H9 (cell line): ENCODE results near the gene SLC52A1. TPM values are rescaled to one million over a fixed set of nuclear protein-coding genes. Genes with fewer than 3 reads are reported as not detected.

Experiments
- DNase-seq: peaks from one replicate; pipeline ENCODE4 v3.0.0-alpha.2; 2017
- H2AFZ ChIP-seq: one replicate; pipeline ENCODE4 v1.6.1; 2013; ENCODE audit warnings: mild to moderate bottlenecking, low read length, control low read depth, moderate library complexity
- H2AK5ac ChIP-seq: 2 replicates; pipeline ENCODE4 v1.6.1; 2013; ENCODE audit warnings: low read length, control low read depth, mixed read lengths; ENCODE audit not compliant: insufficient read length
- H2BK120ac ChIP-seq: one replicate; pipeline ENCODE4 v1.6.1; 2013; ENCODE audit warnings: low read depth, mild to moderate bottlenecking, low read length, control low read depth, inconsistent platforms; ENCODE audit not compliant: poor library complexity, severe bottlenecking
- H2BK12ac ChIP-seq: 2 replicates; pipeline ENCODE4 v1.6.1; 2013; ENCODE audit warnings: low read length, control low read depth, mixed read lengths, low read depth; ENCODE audit not compliant: insufficient read length
- H2BK15ac ChIP-seq: 2 replicates; pipeline ENCODE4 v1.6.1; 2013; ENCODE audit warnings: low read depth, low read length, control low read depth
- H2BK20ac ChIP-seq: one replicate; pipeline ENCODE4 v1.6.1; 2013; ENCODE audit warnings: low read depth, mild to moderate bottlenecking, low read length, control low read depth, inconsistent platforms; ENCODE audit not compliant: poor library complexity, severe bottlenecking
- H2BK5ac ChIP-seq: 2 replicates; pipeline ENCODE4 v1.6.1; 2013; ENCODE audit warnings: low read length, control low read depth, mixed read lengths; ENCODE audit not compliant: insufficient read length
- H3K14ac ChIP-seq: 2 replicates; pipeline ENCODE4 v1.6.1; 2013; ENCODE audit warnings: low read length, control low read depth; ENCODE audit not compliant: insufficient read depth
- H3K18ac ChIP-seq: 2 replicates; pipeline ENCODE4 v1.6.1; 2013; ENCODE audit warnings: low read depth, mild to moderate bottlenecking, mixed read lengths, low read length, control low read depth; ENCODE audit not compliant: insufficient read length
- H3K23ac ChIP-seq: 2 replicates; pipeline ENCODE4 v1.6.1; 2013; ENCODE audit warnings: low read length, control low read depth, mixed read lengths, low read depth; ENCODE audit not compliant: insufficient read length
- H3K23me2 ChIP-seq: 2 replicates; pipeline ENCODE4 v1.6.1; 2013; ENCODE audit warnings: low read depth, mild to moderate bottlenecking, mixed read lengths, low read length, control low read depth; ENCODE audit not compliant: insufficient read length, poor library complexity, severe bottlenecking
- H3K27ac ChIP-seq: 2 replicates; pipeline ENCODE4 v1.5.1; 2013; ENCODE audit warnings: low read length, control low read depth, mixed read lengths, low read depth; ENCODE audit not compliant: insufficient read length
- H3K27me3 ChIP-seq: 2 replicates; pipeline ENCODE4 v1.6.1; 2013; ENCODE audit warnings: low read length, control low read depth, inconsistent platforms; ENCODE audit not compliant: insufficient read depth
- H3K4ac ChIP-seq: 2 replicates; pipeline ENCODE4 v1.6.1; 2013; ENCODE audit warnings: low read depth, mild to moderate bottlenecking, control low read depth, inconsistent platforms, low read length, moderate library complexity
- H3K4me1 ChIP-seq: 2 replicates; pipeline ENCODE4 v1.6.1; 2013; ENCODE audit warnings: low read length, control low read depth, inconsistent platforms; ENCODE audit not compliant: insufficient read depth
- H3K4me2 ChIP-seq: 2 replicates; pipeline ENCODE4 v1.6.1; 2013; ENCODE audit warnings: low read length, control low read depth, mixed read lengths; ENCODE audit not compliant: insufficient read length, insufficient read depth
- H3K56ac ChIP-seq: 2 replicates; pipeline ENCODE4 v1.6.1; 2013; ENCODE audit warnings: low read depth, mild to moderate bottlenecking, mixed read lengths, low read length, control low read depth; ENCODE audit not compliant: insufficient read length
- H3K79me1 ChIP-seq: 2 replicates; pipeline ENCODE4 v1.6.1; 2013; ENCODE audit warnings: low read depth, mild to moderate bottlenecking, moderate library complexity, low read length, control low read depth, inconsistent platforms; ENCODE audit not compliant: insufficient read depth, poor library complexity, severe bottlenecking
- H3K79me2 ChIP-seq: 2 replicates; pipeline ENCODE4 v1.6.1; 2013; ENCODE audit warnings: low read length, control low read depth, inconsistent platforms; ENCODE audit not compliant: insufficient read depth
- H3K9ac ChIP-seq: 2 replicates; pipeline ENCODE4 v1.6.1; 2013; ENCODE audit warnings: low read length, control low read depth, mixed read lengths; ENCODE audit not compliant: insufficient read length; ENCODE audit errors: extremely low read depth
- H3K9me3 ChIP-seq: one replicate; pipeline ENCODE4 v1.6.1; 2013; ENCODE audit warnings: low read depth, low read length, inconsistent platforms; ENCODE audit not compliant: control insufficient read depth
- H3T11ph ChIP-seq: one replicate; pipeline ENCODE4 v1.6.1; 2013; ENCODE audit warnings: mild to moderate bottlenecking, low read length, control low read depth, inconsistent platforms
- H4K20me1 ChIP-seq: one replicate; pipeline ENCODE4 v1.6.1; 2013; ENCODE audit not compliant: control insufficient read depth, insufficient read length, insufficient read depth
- H4K5ac ChIP-seq: 2 replicates; pipeline ENCODE4 v1.6.1; 2013; ENCODE audit warnings: low read depth, mild to moderate bottlenecking, mixed read lengths, low read length, control low read depth; ENCODE audit not compliant: insufficient read length
- H4K8ac ChIP-seq: replicated peaks from 2 replicates; pipeline ENCODE4 v1.6.1; 2013; ENCODE audit warnings: low read length, control low read depth, mixed read lengths, low read depth; ENCODE audit not compliant: insufficient read length
- H4K91ac ChIP-seq: 2 replicates; pipeline ENCODE4 v1.6.1; 2013; ENCODE audit warnings: low read depth, mild to moderate bottlenecking, moderate library complexity, mixed read lengths, low read length, control low read depth; ENCODE audit not compliant: insufficient read length
- H3K27ac Mint-ChIP-seq, 3 experiments: 2 replicates in 2 of 3; 3 replicates in 1 of 3; pipeline ENCODE4 v1.8.0; 2020 to 2021; ENCODE audit warnings: mixed read lengths in 3 of 3, mild to moderate bottlenecking in 1 of 3, moderate library complexity in 1 of 3
- H3K27me3 Mint-ChIP-seq: 2 replicates; pipeline ENCODE4 v1.8.0; 2021; ENCODE audit warnings: low read depth, mild to moderate bottlenecking, moderate library complexity, mixed read lengths
- H3K36me3 Mint-ChIP-seq, 3 experiments: 2 replicates in 2 of 3; 3 replicates in 1 of 3; pipeline ENCODE4 v1.8.0; 2020 to 2021; ENCODE audit warnings: low read depth in 3 of 3, mixed read lengths in 3 of 3; ENCODE audit not compliant: insufficient read depth in 1 of 3
- H3K4me1 Mint-ChIP-seq, 2 experiments: 2 replicates each; pipeline ENCODE4 v1.8.0; 2020; ENCODE audit warnings: mixed read lengths in 2 of 2
- H3K4me3 Mint-ChIP-seq, 2 experiments: 2 replicates in 1 of 2; 3 replicates in 1 of 2; pipeline ENCODE4 v1.8.0; 2020 to 2021; ENCODE audit warnings: mild to moderate bottlenecking in 2 of 2, mixed read lengths in 2 of 2, moderate library complexity in 1 of 2
- H3K9me3 Mint-ChIP-seq, 2 experiments: 2 replicates in 1 of 2; 3 replicates in 1 of 2; pipeline ENCODE4 v1.8.0; 2020; ENCODE audit warnings: mild to moderate bottlenecking in 2 of 2, mixed read lengths in 2 of 2, moderate library complexity in 1 of 2
- CTCF ChIP-seq: fragments of 200-600 bp; sonication (generic); conservative IDR thresholded peaks from 3 replicates; pipeline ENCODE4 v1.8.0; 2021; ENCODE audit warnings: antibody characterized with exemption, mild to moderate bottlenecking
- WGBS: extraction: QIAGEN DNeasy Blood & Tissue Kit; methylation state at CpG from one replicate; pipeline ENCODE4 v1.1.7; 2013; ENCODE audit warnings: missing lambda C conversion rate, low lambda C conversion rate, mixed read lengths; ENCODE audit not compliant: insufficient read length; ENCODE audit errors: extremely low coverage; 5-methylcytosine and 5-hydroxymethylcytosine counted together
- total RNA-seq: library from RNA; stranded (reverse); gene quantifications from 2 replicates; pipeline ENCODE4 v1.2.1, GENCODE V29; 2021

The SLC52A1 gene
- total RNA-seq, 1 experiment from 2014 or later = 0.17 TPM

DNA sequence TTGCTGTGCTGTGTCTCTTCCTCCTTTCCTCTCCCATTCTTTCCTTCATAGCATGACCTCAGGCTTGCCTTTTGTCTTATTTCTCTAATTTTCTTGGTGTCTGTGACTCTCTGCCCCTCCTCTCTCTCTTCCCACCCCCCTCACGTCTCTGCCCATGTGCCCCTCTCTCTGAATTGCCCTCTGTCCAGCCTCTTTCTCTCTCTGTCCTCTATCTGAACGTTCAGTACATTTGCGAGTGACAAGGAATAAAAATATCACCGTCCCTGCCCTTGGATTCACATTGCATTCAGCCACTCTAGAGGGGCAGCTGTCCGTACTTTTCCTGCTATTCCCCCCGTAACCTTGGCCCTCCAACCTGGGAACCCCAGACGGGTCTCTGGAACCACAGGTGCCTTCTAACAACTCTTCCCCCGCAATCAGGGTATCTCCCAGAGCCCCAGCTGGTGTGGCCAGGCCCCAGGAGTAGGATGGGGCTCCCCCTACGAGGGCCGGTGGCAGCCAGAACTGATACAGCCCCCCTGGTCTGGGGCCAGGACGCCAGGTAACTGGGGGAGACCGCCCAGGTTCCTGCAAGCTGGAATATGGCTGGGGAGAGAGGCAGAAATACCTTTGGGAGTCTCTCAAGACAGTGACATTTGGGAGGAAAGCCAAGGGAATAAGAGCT, 35.7 kb downstream of the SLC52A1 start:
- DNase-seq = no peak
- Histone ChIP-seq H3K79me1 (peaks cover 8% of the 10 kb centered on the region), H3K14ac (no peak overlapping the region), H3K27me3 (no peaks in the 10 kb centered on the region; the same call in 1 of the 2 replicates), H2BK15ac (no peak overlapping the region), H3K23me2 (peaks cover 14% of the 10 kb centered on the region), H4K8ac (no peak overlapping the region), H3K9me3 (no peaks in the 10 kb centered on the region), H3K18ac (no peak overlapping the region), H3K27ac (no peak overlapping the region), H3K23ac (no peak overlapping the region), H2BK5ac (no peak overlapping the region), H3K4ac (no peak overlapping the region), H3T11ph (no peak overlapping the region), H3K4me2 (peak overlapping the region; percentile 95), H2BK20ac (no peak overlapping the region), H3K56ac (no peak overlapping the region), H2BK120ac (no peak overlapping the region), H3K79me2 (peaks cover 4% of the 10 kb centered on the region; the same call in 1 of the 2 replicates), H2AK5ac (no peak overlapping the region), H4K5ac (no peak overlapping the region), H4K20me1 (no peaks in the 10 kb centered on the region), H3K9ac (peak overlapping the region; percentile 27), H2AFZ (no peak overlapping the region), H4K91ac (no peak overlapping the region), H2BK12ac (no peak overlapping the region), H3K4me1 (peaks cover 2% of the 10 kb centered on the region)
- peaks cover 12 to 20% of the 10 kb centered on the region in 2 experiments for H3K4me1 Mint-ChIP-seq
- peaks cover 21% of the 10 kb centered on the region for H3K27me3 Mint-ChIP-seq
- peaks cover 29 to 42% (median 41%) of the 10 kb centered on the region in 3 experiments for H3K36me3 Mint-ChIP-seq
- H3K9me3 Mint-ChIP-seq = no peaks in the 10 kb centered on the region
- H3K27ac Mint-ChIP-seq = peak overlapping the region in 1 of 3 experiments; percentile 35; a peak in 2 of 7 replicates
- TF ChIP-seq CTCF = no peak
- no CpG with 5 or more reads among the region's 12 CpGs for WGBS
- peak overlapping the region; percentile 88 to 92 for H3K4me3 Mint-ChIP-seq
